Stimulated activated CD8-positive, alpha-beta memory T cell treated with anti-CD3 and anti-CD28 coated beads, Interleukin-12 subunit alpha, Interleukin-12 subunit beta, amount 100 ng/mL, for 4 hours (primary cell): ENCODE measurements around the gene EIPR1.

Experiments used
- DNase-seq: peaks from one replicate; pipeline ENCODE4 v3.0.0-alpha.2; 2020; ENCODE audit warnings: low read depth

EIPR1 gene

DNA sequence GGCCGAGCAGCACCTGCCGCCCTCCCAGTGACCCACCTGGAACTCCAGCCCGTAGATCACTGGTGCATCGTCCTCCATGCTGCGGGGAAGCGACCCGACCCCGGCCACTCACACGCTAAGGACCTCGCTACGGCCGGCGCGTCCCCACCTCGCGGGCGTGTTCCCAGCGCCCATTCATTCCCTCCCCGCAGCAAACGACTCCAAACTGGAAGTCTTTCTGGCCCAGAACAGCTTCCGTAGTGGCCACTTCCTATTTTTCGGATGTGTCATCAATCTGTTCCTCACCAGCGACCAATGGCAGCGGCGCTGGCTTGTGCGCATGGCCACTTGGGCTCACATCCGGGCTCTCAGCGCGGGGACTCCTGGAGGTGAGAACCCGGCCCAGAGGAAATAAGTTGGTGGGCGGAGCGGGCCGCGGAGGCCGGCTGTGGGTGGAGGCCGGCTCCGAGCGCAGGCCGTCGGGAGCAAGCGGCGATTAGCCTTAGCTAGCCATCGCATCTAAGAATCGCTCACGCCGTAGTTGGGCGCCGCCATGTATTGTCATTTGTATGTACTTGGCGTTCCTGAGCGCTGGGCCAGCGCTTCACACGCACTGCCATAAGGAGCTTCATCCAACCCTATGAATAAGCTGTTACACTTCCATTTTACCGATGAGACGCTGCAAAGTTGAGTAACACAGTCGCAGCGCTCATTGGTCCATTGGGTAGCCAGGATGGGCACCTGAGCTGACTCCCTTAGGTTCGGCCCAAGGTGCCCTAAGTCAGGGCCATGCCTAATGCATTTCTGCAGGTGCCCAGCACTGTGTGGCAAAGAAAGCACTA is at the start of gene EIPR1:
Gene EIPR1 (minus strand): TSS at position 207 of the 821 bp plus-strand sequence. CDS start 129 bp downstream, at position 78.
- DNase-seq: peak; percentile 93

DNA sequence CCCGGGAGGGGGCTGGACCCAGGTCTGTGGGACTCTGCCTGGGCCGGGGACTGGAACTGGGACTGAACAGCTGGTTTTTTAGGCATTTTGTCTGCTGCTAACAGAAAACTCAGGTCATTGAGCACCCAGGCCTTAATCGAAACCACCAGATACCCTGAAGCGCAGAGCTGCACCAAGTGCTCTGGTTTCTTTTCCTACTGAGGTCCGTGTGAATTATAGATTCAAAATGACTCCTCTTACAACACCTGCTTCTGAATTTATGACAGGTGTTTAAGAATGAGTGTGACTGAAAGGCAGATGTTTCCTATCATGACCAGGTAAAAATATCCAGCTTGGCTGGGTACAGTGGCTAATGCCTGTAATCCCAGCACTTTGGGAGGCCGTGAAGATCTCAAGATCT is 49.7 kb upstream of the EIPR1 start:
- DNase-seq: no peak

DNA sequence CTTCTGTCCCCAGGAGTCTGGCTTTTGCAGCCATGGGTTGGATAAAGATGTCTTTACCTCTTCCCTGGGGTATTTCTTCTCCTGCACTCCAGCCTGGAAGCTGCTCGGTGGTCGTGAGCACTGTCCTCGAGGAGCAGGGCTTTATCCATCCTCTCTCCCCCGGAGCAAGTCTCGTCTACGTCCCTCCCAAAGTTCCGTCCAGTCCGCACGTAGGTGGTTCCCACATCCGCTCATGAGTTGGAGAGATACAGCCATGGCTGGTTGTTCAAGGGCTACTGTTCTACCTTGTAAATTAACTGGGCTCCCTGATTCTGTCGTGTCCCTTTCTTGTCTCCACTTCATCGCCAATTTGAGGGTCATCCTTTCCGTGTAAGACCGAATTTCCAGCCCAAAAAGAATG is 49.0 kb upstream of the EIPR1 start:
- no peak for DNase-seq

DNA sequence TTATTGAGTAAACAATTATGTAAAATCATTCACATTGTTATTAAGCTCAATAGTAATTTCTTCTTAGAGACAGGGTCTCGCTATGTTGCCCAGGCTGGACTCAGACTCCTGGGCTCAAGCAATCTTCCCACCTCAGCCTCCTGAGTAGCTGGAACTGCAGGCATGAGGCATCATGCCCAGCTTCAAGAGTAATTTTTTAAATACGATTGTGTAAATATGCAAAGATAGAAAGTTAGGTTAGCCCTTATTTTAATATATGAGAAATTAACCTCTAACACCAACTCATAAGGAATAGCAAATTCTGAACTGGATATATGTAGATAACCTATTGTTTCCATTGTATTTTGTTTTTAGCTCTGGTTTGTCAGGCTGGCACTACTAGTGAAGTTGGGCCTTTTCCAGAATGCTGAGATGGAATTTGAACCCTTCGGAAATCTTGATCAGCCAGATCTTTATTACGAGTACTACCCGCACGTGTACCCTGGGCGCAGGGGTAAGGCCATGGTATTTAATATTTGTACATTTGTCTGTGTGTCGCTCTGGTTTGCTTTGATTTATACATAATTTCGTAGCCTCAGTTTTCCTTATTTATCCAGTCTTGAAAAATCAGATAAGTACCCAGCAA is 46.7 kb upstream of the EIPR1 start:
- no peak for DNase-seq

DNA sequence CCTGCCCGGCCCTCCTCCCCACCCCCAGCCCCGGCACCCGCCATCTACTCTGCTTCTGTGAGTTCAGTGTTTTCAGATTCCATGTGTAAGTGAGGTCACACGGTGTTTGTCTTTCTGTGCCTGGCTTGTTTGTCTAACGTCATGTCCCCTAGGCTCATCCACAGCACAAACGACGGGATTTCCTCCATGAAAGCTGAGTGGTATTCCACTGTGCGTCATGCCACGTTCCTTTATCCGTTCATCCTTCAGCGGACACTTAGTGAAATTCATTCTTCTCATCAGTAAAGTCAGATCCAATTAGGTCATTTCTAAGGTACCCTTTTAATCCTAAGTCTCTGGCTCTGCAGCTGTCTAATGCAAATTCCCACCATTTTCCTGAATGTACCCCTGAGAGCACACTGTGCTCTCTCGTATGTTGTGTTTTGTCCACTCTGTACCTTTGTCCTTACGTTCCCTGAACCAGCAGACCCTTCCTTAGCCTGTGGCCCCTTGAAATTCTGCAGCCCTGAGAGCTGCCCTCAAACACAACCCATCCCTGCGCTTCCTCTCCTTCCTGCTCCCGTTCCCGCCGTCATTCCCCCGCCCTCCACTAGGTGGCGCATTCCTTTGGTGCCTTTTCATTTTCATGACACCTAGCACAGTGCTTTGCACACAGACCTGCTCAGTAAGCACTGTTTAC is 46.0 kb upstream of the EIPR1 start:
- DNase-seq: peak; percentile 46

DNA sequence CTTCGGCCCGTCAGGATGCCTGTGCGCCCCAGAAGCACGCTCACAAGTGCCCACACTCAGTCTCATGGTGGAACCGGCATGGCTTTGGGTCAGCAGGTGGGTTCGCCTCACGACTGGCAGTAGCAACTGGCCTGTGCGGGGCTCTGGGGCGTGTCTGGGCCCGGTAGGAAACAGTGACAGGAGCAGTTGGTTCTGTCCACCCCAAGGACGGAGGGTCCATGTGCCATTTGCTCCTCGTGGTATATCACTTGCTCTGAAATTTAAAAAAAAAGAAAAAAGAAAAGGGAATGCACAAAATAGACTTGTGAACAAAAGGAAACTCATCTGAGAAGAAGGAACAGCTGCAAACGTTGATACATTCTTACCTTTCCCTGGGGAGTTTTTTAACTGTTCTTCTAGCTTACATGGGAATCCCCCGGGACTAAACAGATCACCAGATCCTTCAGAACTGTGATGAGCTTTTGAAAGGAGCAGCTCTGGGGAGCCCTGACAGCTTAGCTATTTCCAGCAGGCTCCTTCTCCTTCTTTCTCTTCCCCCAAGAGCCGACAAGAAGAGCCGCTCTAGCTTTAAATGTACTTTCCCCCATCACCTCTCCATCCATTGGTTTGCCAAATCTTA is 44.7 kb upstream of the EIPR1 start:
- DNase-seq: no peak

DNA sequence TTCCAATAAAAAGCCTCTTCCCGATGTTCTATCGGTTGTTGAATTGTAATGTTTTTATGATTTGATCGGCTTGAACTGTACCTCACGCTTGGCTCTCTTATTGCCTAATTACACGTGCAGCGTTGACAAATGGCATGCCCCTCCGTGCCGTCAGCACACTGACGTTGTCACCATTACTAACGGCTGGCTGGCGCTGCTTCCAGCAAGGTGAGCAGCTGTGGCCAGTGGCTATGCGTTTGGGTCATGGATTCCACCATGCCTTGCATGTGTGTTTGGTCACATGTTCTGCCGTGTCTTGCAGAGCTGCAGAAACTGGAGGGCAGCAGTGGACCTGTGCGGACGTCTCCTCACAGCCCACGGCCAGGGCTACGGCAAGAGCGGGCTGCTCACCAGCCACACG is 44.0 kb upstream of the EIPR1 start:
- DNase-seq: no peak

DNA sequence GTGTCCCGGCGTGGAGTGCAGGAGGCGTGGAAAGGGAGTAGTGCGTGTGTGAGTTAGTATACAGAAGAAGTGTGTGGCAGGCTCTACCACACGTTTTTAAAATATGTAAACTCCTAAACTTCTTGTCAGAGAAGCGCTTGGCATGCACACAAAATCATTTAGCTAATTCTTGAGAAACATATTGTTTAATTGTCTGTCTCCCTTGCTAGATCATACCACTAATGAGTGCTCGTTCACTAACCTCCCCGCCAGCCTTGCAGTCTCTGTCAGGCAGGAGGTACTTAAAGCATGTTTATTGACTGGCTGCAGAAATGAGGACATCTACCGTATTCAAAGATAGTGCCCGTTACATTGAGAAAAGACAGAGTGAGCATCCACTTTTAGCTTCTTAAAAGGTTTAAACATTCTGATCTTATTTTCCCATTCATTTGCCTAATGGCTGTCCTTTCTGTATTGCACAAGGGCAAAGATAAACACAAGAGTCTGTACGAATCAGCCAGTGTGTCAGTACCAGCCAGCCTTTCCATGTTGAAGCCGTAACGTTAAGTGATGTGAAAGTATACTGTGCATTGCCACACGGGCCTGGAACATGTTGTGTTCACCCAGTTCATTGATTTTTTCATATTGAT is 43.3 kb upstream of the EIPR1 start:
- DNase-seq: no peak

DNA sequence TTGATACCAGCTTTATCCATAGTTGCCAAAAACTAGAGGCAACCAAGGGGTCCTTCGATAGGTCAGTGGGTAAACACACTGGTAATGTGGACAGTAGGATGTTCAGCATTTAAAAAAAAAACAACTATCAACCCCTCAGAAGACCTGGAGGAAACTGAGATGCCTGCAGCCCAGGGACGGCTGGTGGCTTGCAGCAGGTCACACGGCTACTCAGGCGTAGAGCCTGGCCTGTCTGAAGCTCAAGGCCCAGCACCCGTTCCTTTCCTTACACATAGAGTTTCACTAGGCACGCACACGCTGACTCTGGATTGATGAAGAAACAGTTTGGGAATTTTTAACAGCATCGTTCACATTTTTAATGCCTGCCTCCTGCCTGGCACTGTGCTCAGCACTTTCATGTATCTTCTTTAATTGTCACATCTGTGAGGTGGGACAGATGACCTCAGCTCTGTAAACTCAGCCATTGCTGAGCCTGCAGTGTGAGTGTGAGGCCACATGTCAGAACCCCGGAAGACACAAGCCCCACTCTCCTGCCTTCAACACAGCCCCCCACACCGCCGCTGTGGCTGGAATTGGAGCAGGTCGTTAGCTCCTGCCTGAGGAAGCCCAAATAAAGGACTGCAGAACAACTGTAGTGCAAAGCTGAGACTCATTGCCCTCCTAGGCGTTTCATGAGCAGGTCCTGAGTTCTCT is 42.6 kb upstream of the EIPR1 start:
- no peak for DNase-seq

DNA sequence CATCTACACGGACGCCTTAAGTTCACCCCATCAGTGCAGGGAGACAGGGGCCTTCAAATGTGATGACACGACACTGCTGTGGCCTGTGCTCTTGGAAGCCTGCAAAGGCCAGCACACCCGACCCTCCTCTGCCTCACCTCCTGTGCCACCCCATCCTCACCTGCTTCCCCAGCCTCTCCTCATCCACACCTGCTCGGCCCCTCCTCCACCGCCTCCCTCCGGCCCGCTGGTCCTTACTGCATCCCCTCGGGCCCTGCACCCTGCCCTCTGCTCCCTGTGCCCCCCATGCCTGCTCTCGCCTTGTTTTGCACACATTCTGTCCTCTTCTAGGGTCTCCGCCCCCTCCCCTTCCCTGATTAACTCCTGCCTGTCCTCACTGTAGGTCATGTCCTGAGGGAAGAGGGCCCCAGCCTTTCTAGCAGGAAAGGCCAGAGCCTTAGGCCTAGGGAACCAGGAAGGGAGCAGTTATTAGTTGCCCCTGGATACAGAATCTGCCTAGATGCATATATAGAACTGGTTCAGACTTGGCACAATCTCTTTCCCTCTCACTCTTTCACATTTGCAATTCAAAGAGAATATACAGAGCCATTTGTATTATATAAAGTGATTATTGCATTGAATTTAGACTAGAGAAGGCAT is 41.3 kb upstream of the EIPR1 start:
- DNase-seq: no peak

DNA sequence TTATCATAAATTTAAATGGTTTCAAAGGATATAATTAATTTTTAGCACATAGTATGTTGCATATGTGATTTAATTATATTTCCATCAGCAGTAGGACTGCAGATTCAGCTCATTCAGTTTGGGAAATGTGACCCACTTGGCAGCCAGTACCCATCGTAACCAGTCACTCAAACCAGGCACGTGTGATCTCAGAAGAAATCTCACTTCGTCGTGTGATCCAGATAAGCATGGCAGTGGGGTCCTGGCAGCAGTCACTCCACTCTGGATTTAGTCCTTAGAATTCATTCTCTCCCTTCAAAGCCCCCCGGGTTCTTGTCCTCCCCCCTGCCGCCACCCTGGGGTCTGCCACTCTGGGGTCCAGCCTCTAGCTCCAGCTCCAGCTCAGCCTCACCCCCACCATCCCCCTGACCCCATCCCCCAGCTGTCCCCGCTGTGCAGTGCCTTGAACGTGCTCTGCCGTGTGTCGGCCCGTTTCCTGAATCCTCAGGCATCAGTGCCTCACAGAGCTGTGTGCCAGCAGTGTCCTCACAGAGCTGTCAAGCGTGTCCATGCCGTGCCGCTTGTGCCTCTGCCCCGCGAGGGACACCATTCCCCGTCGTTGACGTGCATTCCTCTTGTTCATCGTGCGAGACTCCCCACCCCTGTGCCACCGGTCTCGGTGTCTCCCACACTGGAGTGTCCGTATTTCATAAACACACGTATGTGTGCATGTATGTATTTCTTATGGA is 36.7 kb upstream of the EIPR1 start:
- DNase-seq: no peak

DNA sequence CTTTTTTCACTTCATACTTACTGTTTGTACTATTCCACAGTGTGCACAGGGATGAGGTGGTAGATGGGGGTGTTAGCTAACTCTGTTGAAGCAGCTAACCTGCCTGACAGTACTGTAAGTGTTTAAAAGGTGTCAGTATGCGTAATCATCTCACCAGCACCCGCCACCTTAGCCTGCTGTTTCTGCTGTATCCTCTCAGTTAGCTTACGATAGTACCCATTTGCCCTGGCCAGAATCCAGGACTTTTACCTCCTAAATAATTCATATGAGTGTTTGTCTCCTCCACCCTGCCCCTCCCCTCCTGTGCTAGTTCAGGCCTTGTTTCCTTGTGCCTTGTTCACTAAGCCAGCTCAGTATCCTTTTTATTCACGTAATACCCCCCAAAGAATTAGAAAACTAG is 36.1 kb upstream of the EIPR1 start:
- no peak for DNase-seq

DNA sequence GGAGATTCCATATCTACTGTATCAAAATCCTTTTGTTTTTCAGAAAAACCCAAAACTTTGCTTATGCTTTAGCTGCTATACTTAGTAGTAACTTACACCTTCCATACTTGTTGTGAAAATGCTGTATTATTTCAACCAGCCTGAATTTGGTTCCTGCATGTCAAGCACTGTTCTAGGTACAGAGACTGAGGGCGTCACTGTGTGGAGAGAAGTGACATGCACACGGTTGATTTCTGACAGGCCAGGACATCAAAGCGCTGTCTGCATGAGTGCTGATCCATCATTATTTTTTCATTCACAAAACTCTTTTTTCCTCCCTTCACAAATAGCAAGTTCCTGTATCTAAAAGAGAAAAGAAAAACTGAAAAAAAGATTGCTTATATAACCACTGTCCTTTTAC is 33.5 kb upstream of the EIPR1 start:
- no peak for DNase-seq

DNA sequence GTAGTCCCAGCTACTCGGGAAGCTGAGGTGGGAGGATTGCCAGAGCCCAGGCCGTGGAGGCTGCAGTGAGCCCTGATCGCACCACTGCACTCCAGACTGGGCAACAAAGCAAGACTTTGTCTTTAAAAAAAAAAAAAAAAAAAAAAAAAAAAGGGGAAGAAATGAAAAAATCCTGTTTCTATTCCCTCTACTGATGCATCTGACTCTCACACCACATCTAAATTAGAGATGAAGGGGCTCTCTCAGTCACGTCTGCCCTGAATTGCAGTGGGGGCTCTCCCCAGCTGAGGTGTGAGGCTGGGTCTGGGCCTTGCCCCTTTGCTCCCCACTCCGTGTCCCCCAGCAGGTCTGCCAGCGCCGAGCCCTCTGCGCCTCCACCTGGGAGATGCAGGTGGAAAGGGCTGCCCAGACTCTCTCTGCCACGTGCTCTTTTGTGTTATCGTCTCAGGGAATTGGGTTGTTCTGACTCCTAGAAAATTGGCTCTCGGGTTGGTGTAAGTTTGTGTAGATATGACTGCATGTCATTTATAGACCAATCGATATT is 32.1 kb upstream of the EIPR1 start:
- DNase-seq: no peak

DNA sequence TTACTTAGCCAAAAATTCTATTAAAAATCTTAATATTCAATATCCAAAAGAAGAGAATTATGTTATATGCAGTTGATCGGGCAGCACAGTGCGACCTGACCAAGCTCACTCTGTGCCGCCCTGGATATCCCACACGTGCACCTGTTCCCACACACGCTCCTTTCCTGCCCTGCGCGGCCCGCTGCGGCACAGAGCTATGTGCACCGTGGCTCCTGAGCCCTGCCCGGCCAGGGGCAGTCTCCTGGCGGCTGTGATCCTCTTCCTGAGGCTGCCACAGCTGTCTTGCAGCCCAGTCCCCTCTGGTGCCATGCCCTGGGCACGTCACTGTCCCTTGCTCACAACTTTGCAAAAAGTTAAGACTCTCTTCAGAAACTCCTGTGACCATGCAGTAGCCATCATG is 31.2 kb upstream of the EIPR1 start:
- DNase-seq: no peak

DNA sequence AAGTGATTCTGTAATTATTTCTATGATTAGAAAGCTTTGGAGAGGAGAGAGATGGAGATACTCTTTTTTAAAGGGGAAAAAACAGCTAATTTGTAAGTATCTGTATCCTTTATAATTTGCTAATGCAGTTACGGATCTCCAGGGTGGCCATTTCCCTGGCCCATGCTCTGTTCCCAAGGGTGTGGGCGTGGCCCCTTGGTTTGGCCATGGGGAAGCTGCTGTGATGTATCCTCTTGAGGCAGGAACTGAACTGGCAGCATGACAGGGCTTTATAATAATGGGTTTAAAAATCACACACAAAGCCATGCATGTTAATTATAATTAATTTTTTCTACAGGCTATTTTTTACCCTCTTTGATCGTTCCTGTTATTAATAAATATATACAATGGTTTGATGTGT is 28.9 kb upstream of the EIPR1 start:
- no peak for DNase-seq

DNA sequence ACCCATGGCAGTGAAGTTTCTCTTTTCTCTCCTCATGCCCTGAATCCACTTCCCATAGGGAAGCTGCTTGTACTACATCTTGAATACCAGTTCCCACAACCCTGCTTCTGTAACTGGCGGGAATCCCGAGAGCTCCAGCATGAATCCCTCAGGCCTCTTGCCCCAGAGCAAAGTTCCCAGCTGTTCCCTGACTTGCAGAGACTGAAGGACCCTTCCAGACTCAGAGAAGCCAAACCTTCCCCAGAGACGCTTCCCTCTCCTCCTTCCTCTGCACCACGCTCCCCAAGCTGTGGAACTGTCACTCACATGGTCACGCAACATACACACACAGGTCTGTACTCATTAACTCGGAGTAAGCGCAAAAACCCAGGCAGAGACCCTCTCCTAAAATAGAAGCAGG is 28.3 kb upstream of the EIPR1 start:
- no peak for DNase-seq

DNA sequence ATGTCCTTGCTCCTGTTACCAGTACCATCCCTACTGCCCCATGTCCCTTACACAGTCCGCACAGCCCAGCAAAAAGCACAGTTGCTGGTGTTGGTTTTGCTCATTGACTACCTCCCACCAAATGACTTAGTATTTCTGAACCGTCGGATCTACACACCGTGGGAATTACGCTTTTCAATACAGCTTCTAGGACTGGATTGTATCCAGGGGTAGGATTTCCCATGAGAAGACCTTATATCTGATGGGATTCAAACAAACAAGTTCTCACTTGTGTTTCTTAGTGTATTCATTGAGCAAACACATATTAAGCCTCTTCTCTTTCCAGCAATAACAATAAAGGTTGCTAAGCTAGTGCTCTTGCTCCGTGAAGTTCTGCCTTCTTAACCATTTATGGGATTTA is 27.7 kb upstream of the EIPR1 start:
- no peak for DNase-seq

DNA sequence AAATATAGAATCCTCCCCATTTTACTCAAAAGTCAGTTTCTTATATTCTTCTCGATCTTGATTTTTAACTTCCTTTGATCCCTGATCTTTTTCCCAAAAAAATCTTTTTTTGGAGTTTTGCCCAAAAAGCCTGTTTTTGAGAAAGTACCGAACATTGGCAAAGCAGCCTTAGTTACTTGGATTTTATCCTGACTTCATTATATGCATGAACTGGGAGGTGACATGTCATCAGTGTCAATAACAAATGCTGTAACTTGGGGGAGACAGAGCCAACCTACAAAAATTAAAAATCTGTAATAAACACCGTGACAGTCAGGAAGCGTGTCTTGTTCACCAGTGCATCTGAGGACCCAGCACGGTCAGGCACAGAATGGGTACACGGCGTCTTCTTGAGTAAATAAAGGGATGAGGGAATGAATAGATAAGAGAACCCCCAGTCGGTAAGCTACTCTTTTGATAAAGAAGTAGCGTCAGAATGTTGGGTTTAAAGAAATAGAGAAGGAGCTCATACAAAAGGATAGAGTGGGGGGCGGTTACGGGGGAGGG is 26.8 kb upstream of the EIPR1 start:
- no peak for DNase-seq
